ENCODE data around the gene FERMT2.
"Not testable (repeated sequence)": the region's sequence is repeated elsewhere in the genome, so short reads cannot be mapped to it uniquely, and the experiment has no call there.

Gene FERMT2

GRCh38 chr14:52900731-52901130 lies 50.1 kb downstream of the FERMT2 start:
- DNase-seq, result no peak

DNA sequence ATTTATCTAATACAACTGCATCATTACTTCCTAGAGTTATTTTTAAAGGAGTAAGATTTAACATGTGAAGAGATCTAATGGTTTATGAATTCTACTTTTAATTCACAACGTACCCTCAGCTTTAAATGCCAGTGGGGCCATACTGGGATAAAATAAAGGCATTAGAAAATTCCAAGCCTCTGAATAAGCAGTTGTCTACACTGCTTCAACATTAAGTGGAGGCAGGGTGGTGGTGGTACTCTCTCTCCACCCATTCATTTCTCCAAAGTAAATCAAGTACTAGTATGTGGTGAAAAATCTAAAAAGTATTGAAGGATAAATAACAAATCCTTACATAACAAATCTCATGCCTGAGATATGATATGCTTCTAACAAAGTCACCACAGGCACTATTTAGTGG lies 52.4 kb downstream of the FERMT2 start:
- no peak for DNase-seq

DNA sequence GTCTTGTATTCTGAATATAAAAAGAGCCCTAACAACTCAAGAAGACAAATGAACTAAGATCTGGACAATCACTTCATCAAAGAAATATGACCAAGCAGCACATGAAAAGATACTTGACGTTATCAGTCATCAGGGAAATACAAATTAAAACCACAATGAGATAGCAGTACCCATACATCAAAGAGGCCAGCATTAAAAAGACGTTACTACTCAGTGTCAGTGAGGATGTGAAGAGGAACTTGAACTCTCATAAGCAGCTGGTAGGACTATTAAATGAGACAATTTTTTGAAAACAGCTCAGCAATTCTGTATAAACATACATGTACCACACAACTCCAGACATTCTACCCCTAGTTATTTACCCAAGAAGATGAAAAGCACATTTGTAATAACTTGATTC lies 55.9 kb downstream of the FERMT2 start:
- DNase-seq, result no peak

DNA sequence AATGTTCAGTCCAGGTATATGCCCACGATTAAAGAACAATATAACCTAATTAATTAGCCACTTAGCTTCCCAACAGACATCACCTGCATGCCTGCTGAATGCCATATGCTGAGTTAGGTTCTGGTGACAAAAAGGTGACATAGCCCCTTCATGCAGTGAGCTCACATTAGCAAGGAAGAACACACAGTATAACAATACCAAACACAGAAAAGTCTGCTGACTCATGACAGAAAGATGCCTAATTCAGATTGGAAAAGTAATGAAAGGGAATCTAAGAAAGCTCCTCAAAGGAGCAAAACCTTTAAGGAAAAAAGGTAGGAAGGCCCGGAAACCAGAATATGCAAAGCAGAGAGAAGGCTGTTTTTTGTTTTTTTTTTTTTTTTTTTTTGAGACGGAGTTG lies 59.0 kb downstream of the FERMT2 start:
- no peak for DNase-seq

GRCh38 chr14:52888839-52889838 lies 61.7 kb downstream of the FERMT2 start:
- no peak for DNase-seq

GRCh38 chr14:52888159-52888558 lies 62.7 kb downstream of the FERMT2 start:
- DNase-seq, result no peak

- DNase-seq, result no peak
Observed at GRCh38 chr14:52885230-52885629, 65.6 kb downstream of the FERMT2 start.

- DNase-seq, result no peak
Observed at GRCh38 chr14:52883658-52884057, 67.2 kb downstream of the FERMT2 start.

DNA sequence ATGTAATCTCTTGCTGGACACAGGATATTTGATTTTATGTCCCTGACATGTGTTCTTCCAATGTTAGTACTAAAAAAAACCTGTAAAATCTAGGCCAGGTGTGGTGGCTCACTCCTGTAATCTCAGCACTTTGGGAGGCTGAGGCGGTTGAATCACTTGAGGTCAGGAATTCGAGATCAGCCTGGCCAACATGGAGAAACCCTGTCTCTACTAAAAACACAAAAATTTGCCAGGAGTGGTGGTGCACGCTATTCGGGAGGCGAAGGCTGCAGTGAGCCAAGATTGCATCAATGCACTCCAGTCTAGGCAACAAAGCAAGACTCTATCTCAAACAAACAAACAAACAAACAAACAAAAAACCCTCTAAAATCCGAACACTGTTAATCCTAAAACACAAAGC lies 68.0 kb downstream of the FERMT2 start:
- DNase-seq, result no peak

DNA sequence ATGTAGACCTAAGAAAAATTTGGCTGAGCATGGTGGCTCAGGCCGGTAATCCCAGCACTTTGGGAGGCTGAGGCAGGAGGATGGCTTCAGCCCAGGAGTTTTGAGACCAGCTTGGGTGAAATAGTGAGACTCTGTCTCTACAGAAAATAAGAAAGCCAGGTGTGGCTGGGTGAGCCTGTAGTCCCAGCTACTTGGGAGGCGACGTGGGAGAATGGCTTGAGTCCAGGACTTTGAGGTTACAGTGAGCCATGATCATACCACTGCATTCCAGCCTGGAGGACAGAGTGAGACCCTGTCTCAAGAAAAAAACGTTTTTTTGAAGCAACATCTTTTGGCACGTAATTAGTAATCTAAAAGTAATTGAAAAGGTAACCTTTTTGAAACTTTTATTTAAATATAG lies 70.9 kb downstream of the FERMT2 start:
- DNase-seq, result no peak

- no peak for DNase-seq
Observed at GRCh38 chr14:52878946-52879345, 71.9 kb downstream of the FERMT2 start.

GRCh38 chr14:52878469-52878868 lies 72.4 kb downstream of the FERMT2 start:
- no peak for DNase-seq

- DNase-seq, result no peak
Observed at GRCh38 chr14:52877628-52878027, 73.2 kb downstream of the FERMT2 start.

- no peak for DNase-seq
Observed at GRCh38 chr14:52876806-52877205, 74.0 kb downstream of the FERMT2 start.

- DNase-seq, result no peak
Observed at GRCh38 chr14:52876311-52876710, 74.5 kb downstream of the FERMT2 start.

GRCh38 chr14:52875707-52876106 lies 75.1 kb downstream of the FERMT2 start:
- no peak for DNase-seq

GRCh38 chr14:52874389-52874788 lies 76.5 kb downstream of the FERMT2 start:
- no peak for DNase-seq

DNA sequence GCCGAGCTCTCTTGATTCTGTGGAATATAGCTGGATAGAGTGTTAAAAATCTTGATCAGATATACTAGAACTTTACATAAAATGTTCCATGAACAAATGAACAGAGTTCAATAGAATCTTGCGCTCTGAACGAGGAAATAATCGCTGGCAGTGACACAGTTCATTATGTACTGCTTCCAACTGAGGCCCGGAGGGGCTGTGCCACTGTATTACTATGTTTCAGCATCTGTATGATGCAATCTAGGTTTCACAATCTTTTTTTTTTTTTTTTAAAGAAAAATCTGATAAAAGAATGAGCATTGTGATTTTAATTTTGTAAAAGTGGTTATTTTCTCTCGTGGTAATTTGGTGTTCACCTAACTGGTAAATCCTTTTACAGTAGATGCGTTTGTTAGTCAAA lies 77.2 kb downstream of the FERMT2 start:
- DNase-seq, result no peak

DNA sequence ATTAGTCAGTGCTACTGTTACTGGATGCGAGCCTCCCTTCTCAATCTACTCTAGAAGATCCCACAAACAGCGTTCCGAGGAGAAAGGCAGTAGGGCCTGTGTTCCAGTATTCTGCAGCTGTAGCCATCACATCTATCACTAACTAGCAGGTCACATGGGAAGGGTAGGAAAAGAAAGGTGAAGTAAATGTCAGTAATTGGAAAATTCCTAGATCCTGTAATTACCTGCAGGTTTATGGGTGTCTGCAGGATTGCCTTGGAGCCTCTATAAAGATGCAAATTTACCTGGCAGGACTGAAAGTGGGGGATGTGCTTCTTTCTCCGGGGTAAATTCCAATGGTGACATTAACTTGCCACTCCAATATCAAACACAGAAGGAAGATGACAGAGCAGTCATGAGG lies 77.8 kb downstream of the FERMT2 start:
- DNase-seq, result no peak

DNA sequence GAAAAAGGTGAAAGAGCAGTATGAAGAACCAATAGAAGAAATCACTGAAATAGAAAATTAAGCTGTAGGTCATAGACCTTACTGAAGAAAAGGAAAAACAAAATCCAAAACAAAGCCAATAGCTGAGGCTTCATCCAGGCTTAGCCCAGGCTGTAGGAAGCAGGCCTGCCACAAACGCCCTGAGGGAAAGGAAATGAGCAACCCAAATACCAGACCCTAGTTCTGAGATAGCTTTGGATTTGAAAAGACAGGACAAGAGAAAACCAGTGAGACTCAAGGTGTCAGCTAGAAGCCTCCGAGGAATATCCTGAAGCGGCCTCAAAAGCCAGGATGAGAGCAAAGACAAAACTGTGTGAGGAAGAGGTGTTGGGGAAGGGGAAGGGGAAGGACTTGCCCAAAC lies 79.2 kb downstream of the FERMT2 start:
- no peak for DNase-seq

DNA sequence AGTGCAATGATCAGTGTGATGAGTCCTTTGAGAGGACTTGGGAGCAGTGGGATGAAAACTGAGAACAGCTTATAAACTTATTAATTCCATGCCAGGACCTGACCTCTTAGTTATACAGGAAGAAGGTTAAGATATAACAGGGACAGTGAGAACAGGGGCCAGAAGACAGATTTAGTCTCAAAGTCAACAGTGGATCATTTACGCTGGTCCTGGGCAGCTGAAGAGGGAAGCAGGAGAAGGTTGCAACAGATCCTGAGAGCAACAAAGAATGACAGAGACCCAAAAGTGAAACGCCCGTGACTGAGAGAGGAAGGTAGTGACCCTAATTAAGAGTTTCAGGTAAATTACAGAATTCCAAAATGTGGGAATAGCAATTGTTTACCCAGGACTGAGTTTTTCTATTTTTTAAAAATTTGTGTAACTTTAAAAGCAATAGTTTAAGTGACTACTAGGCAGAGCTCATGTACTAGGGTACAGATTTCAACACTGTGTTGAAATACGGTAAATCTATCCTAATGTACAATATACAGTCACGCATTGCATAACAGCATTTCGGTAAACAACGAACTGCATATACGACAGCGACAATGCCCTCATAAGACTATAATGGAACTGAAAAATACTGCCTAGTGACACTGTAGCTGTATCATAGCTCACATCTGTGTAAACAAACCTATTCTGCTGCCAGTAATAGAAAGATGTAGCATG lies 81.8 kb downstream of the FERMT2 start:
- no peak for DNase-seq

DNA sequence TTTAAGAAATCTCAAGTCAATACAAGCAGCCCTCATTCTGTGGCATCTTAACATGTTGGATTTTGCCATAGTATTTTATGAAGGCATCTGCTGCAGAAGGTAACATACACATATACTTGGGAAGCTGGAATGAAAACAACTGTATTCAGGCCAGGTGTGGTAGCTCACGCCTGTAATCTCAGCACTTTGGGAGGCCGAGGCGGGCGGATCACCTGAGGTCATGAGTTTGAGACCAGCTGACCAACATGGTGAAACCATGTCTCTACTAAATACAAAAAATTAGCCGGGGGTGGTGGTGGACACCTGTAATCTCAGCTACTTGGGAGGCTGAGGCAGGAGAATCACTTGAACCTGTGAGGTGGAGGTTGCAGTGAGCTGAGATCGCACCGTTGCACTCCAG lies 86.0 kb downstream of the FERMT2 start:
- DNase-seq, result not testable (repeated sequence)

DNA sequence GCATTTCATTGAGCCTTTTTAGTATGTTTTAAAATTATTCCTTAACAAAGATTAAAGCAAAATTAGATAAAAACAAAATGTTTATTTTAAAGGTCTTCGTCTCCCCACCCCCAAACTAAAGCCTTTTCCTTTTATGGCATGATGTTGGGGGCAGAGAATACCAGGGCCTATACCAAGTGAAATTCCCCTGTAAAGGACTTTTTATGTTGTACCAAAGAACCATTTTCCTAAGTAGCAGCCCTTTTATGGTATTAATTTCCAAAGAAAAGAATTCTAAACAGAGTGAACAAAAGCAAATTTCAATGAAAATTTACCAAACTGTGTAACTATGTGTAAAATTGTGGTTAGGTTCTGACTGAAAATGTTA lies 87.5 kb downstream of the FERMT2 start:
- DNase-seq, result no peak

- DNase-seq, result no peak
Observed at GRCh38 chr14:52862632-52863333, 88.1 kb downstream of the FERMT2 start.
